HepG2 (cell line): ENCODE results near the gene MPIG6B. TPM values are rescaled to one million over a fixed set of nuclear protein-coding genes. Genes with fewer than 3 reads are reported as not detected.

ENCODE experiments used
- ATAC-seq: fragments of 200-7000 bp; cut with Tn5 transposase; 3 replicates; pipeline ENCODE4 v1.9.1; 2020; ENCODE audit warnings: mild to moderate bottlenecking, moderate library complexity
- BruUV-seq: library from RNA; stranded (reverse); fragments of 400-500 nt; replicated peaks from 2 replicates; lab custom pipeline; 2021; lab: Mats Ljungman, UMichigan
- CTCF ChIA-PET: fragments of 300-600 bp; formaldehyde crosslinking; extraction: SDS; loops from one replicate; lab custom pipeline; 2021; ENCODE audit warnings: low total read pairs, inconsistent platforms, low intra/inter-chr PET ratio; lab: Yijun Ruan, JAX
- POLR2A ChIA-PET: fragments of 350-600 bp; sonication (Branson Sonifier 250); formaldehyde crosslinking; loops from one replicate; lab custom pipeline; 2020; ENCODE audit warnings: antibody characterized with exemption, inconsistent platforms; lab: Yijun Ruan, JAX
- DNase-seq: peaks from one replicate; pipeline ENCODE4 v3.0.0-alpha.2; 2015; ENCODE audit warnings: low spot score
- FAIRE-seq: peaks from 3 replicates; lab custom pipeline; 2011; peaks lifted over from hg19 to GRCh38; lab: Jason Lieb, UNC
- H2AFZ ChIP-seq: one replicate; pipeline ENCODE4 v1.6.1; 2011; ENCODE audit warnings: low read length, inconsistent platforms
- H3K27ac ChIP-seq: fragments of 300-600 bp; 3 replicates; pipeline ENCODE4 v1.8.0; 2011; ENCODE audit warnings: mixed run types, mild to moderate bottlenecking, mixed read lengths, low read length, inconsistent platforms; ENCODE audit not compliant: insufficient read depth; ENCODE audit errors: extremely low read length
- H3K27me3 ChIP-seq, 2 experiments: fragments of 200-600 bp in 1 of 2; 2 replicates in 1 of 2; 3 replicates in 1 of 2; pipeline versions ENCODE4 v1.6.0 to v1.8.0; 2011; ENCODE audit warnings: low read length in 2 of 2, mild to moderate bottlenecking in 2 of 2, moderate library complexity in 2 of 2, inconsistent platforms in 1 of 2; ENCODE audit not compliant: insufficient read depth in 2 of 2, control insufficient read depth in 1 of 2
- H3K36me3 ChIP-seq, 2 experiments: fragments of 200-600 bp in 1 of 2; replicated peaks in 1 of 2; 2 replicates in 1 of 2; 3 replicates in 1 of 2; pipeline versions ENCODE4 v1.5.1 to v1.8.0; 2011; ENCODE audit warnings: low read length in 2 of 2, inconsistent platforms in 1 of 2; ENCODE audit not compliant: insufficient read depth in 2 of 2, control insufficient read depth in 1 of 2
- H3K4me1 ChIP-seq: 2 replicates; pipeline ENCODE4 v1.5.1; 2012; ENCODE audit warnings: low read length, inconsistent platforms; ENCODE audit not compliant: insufficient read depth
- H3K4me2 ChIP-seq: 2 replicates; pipeline ENCODE4 v1.6.0; 2011; ENCODE audit warnings: low read depth, low read length, inconsistent platforms
- H3K4me3 ChIP-seq, 3 experiments: fragments of 200-600 bp in 1 of 3; sonication (generic), shearing (Covaris generic) in 1 of 3; replicated peaks in 1 of 3; 2 replicates each; pipeline ENCODE4 v1.5.1; 2011 to 2016; ENCODE audit warnings: low read length in 3 of 3, inconsistent platforms in 2 of 3, low read depth in 2 of 3, mild to moderate bottlenecking in 2 of 3, control low read depth in 1 of 3, mixed read lengths in 1 of 3; ENCODE audit not compliant: insufficient read depth in 1 of 3
- H3K79me2 ChIP-seq: one replicate; pipeline ENCODE4 v1.6.1; 2011; ENCODE audit warnings: low read length, inconsistent platforms; ENCODE audit not compliant: insufficient read depth
- H3K9ac ChIP-seq: 2 replicates; pipeline ENCODE4 v1.6.0; 2011; ENCODE audit warnings: mild to moderate bottlenecking, low read depth, low read length, inconsistent platforms; ENCODE audit not compliant: insufficient read depth
- H3K9me3 ChIP-seq: 2 replicates; pipeline ENCODE4 v1.5.1; 2012; ENCODE audit warnings: mild to moderate bottlenecking, low read length
- H4K20me1 ChIP-seq: 2 replicates; pipeline ENCODE4 v1.6.0; 2011; ENCODE audit warnings: inconsistent platforms, mild to moderate bottlenecking, low read length, moderate library complexity; ENCODE audit not compliant: insufficient read depth
- ARID2 ChIP-seq: sonication (generic); formaldehyde crosslinking; IDR thresholded peaks from 2 replicates; pipeline ENCODE4 v1.8.1; 2022; ENCODE audit warnings: mild to moderate bottlenecking, missing genetic modification reagents, borderline replicate concordance
- ARNTL ChIP-seq: sonication (generic); formaldehyde crosslinking; IDR thresholded peaks from 2 replicates; pipeline ENCODE4 v1.4.0; 2020; ENCODE audit warnings: mild to moderate bottlenecking, missing genetic modification reagents
- FOXK2 ChIP-seq: fragments of 450-650 bp; IDR thresholded peaks from 2 replicates; pipeline ENCODE4 v1.6.1; 2016
- GATA4 ChIP-seq: sonication (generic); IDR thresholded peaks from 2 replicates; pipeline ENCODE4 v1.6.1; 2016; ENCODE audit warnings: antibody characterized with exemption, low read depth, borderline replicate concordance
- HMG20B ChIP-seq: conservative IDR thresholded peaks from 2 replicates; pipeline ENCODE4 v1.6.1; 2016; ENCODE audit warnings: missing genetic modification reagents, missing compliant biosample characterization
- KDM4B ChIP-seq: sonication (generic); formaldehyde crosslinking; IDR thresholded peaks from 2 replicates; pipeline ENCODE4 v1.4.0; 2020; ENCODE audit warnings: missing genetic modification reagents
- MEIS1 ChIP-seq: sonication (generic); formaldehyde crosslinking; IDR thresholded peaks from 2 replicates; pipeline ENCODE4 v1.9.0; 2021; ENCODE audit warnings: mild to moderate bottlenecking, missing genetic modification reagents, moderate library complexity, borderline replicate concordance
- MEIS2 ChIP-seq: sonication (generic); formaldehyde crosslinking; IDR thresholded peaks from 2 replicates; pipeline ENCODE4 v1.9.0; 2021; ENCODE audit warnings: mild to moderate bottlenecking, missing genetic modification reagents
- PAF1 ChIP-seq: IDR thresholded peaks from 2 replicates; pipeline ENCODE4 v1.6.1; 2016; ENCODE audit warnings: missing genetic modification reagents, missing compliant biosample characterization
- SMARCE1 ChIP-seq: fragments of 450-650 bp; IDR thresholded peaks from 2 replicates; pipeline ENCODE4 v1.6.1; 2017; ENCODE audit warnings: borderline replicate concordance
- ZNF10 ChIP-seq: sonication (generic); formaldehyde crosslinking; IDR thresholded peaks from 2 replicates; pipeline ENCODE4 v1.4.0; 2020; ENCODE audit warnings: mild to moderate bottlenecking, low read depth, missing genetic modification reagents, borderline replicate concordance
- ZNF20 ChIP-seq: sonication (generic); formaldehyde crosslinking; IDR thresholded peaks from 2 replicates; pipeline ENCODE4 v1.4.0; 2020; ENCODE audit warnings: mild to moderate bottlenecking, moderate library complexity, missing genetic modification reagents
- ZNF253 ChIP-seq: sonication (generic); formaldehyde crosslinking; IDR thresholded peaks from 2 replicates; pipeline ENCODE4 v1.8.0; 2022; ENCODE audit warnings: mild to moderate bottlenecking, missing genetic modification reagents, borderline replicate concordance
- ZNF264 ChIP-seq: sonication (generic); formaldehyde crosslinking; IDR thresholded peaks from 2 replicates; pipeline ENCODE4 v1.4.0; 2020; ENCODE audit warnings: missing genetic modification reagents
- ZNF34 ChIP-seq: sonication (generic); formaldehyde crosslinking; IDR thresholded peaks from 2 replicates; pipeline ENCODE4 v1.4.0; 2020; ENCODE audit warnings: mild to moderate bottlenecking, missing genetic modification reagents, borderline replicate concordance
- ZNF496 ChIP-seq: sonication (generic); formaldehyde crosslinking; IDR thresholded peaks from 2 replicates; pipeline ENCODE4 v1.8.1; 2023; ENCODE audit warnings: mild to moderate bottlenecking, moderate library complexity, missing genetic modification reagents; ENCODE audit not compliant: insufficient replicate concordance
- ZNF570 ChIP-seq: sonication (generic); formaldehyde crosslinking; IDR thresholded peaks from 2 replicates; pipeline ENCODE4 v1.4.0; 2020; ENCODE audit warnings: mild to moderate bottlenecking, missing genetic modification reagents, borderline replicate concordance
- WGBS: methylation state at CpG from one replicate; pipeline ENCODE4 v1.1.6; 2017; ENCODE audit warnings: low lambda C conversion rate; 5-methylcytosine and 5-hydroxymethylcytosine counted together
- in situ Hi-C: cut with HindIII; loops from 2 replicates; pipeline ENCODE4 v1.10.0; 2017; ENCODE audit warnings: low pct_unique_long_range_greater_than_20kb; ENCODE audit not compliant: extremely low pct_ligation_motif_present
- intact Hi-C: fragments of 100-400 bp; cut with micrococcal nuclease; formaldehyde crosslinking; loops from one replicate; pipeline ENCODE4 v1.10.0; 2022; ENCODE audit not compliant: unreplicated experiment
- polyA plus RNA-seq, 8 experiments: library from polyadenylated mRNA; depleted of rRNA in 3 of 8; stranded (reverse) in 7 of 8; unstranded in 1 of 8; fragments of >200 nt; fragmentation: Illumina TruSeq in 4 of 8; extraction: Trizol in 4 of 8; gene quantifications; 2 replicates each; pipeline versions ENCODE4 v1.2.1 to v1.2.3, GENCODE V29; 2011 to 2016; ENCODE audit warnings: low read depth in 4 of 8, missing spikeins in 1 of 8, mixed read lengths in 1 of 8; ENCODE audit not compliant: insufficient read depth in 1 of 8
- total RNA-seq, 5 experiments: library from RNA; depleted of rRNA; stranded (reverse); fragments of >200 nt; fragmentation: Illumina TruSeq; extraction: Trizol; gene quantifications; 2 replicates each; pipeline ENCODE4 v1.2.3, GENCODE V29; 2016; ENCODE audit warnings: low read depth in 1 of 5
- TF ChIP-seq, protein P1 (sequence below): sonication (generic); formaldehyde crosslinking; conservative IDR thresholded peaks from 2 replicates; pipeline ENCODE4 v1.4.0; 2020; ENCODE audit warnings: missing genetic modification reagents
- TF ChIP-seq, protein P2 (sequence below): sonication (generic); formaldehyde crosslinking; IDR thresholded peaks from 2 replicates; pipeline ENCODE4 v1.4.0; 2020; ENCODE audit warnings: missing genetic modification reagents, borderline replicate concordance

MPIG6B gene
- total and polyA plus RNA-seq, 2 of the 13 experiments (the other 11 are each of a cell fraction or from before 2014, with no cell fraction given): not detected

DNA sequence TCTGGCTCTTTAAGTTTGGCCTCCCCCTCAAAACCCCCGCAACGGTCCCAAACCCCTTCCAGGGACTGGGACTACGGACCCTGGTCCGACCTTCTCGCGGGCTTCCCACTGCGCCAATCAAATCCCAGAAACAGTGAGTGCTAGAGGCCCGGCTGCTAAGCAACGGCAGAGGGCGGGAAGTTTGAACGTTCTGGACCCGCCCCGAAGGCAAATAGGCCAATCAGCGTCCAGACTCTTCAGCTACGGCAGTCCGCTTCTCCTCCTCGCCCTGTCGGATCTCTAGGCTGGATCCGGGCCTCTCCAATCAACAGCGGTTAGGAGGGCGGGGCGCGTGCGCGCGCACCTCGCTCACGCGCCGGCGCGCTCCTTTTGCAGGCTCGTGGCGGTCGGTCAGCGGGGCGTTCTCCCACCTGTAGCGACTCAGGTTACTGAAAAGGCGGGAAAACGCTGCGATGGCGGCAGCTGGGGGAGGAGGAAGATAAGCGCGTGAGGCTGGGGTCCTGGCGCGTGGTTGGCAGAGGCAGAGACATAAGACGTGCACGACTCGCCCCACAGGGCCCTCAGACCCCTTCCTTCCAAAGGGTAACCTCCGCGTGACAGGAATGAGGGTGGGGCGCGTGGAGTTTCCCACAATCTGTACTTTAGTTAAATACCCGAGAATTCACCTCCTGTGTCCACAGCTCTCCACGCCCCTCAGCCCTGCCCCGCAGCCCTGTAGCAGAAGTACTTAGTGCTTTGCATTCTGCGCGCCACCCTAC lies 16.6 kb downstream of the MPIG6B start, which contains the start of gene MSH5:
Gene MSH5, plus strand, starts transcription at position 367 of the 758 bp plus-strand sequence. CDS start 462 bp downstream, outside the sequence.
- H3K4me2 ChIP-seq: peak within 1 kb of the TSS; percentile 98
- H3K9me3 ChIP-seq: no peaks in the 10 kb centered on the region
- CTCF ChIA-PET: interaction anchor here (1.7 kb wide), 1 partner anchor 10 kb away, joined by 4 read pairs; the partner anchor contains the start of gene DDAH2
- TSS peak; percentile 47 for BruUV-seq
- WGBS: 11% methylated on average over 49 of the region's 58 CpGs
- peaks cover 50% of the 10 kb centered on the region for H3K4me1 ChIP-seq
- no peak within 1 kb of the TSS for H2AFZ ChIP-seq
- FAIRE-seq (peak; percentile 99), DNase-seq (peak; percentile 100), ATAC-seq (peak; percentile 74)
- peak within 1 kb of the TSS; percentile 98 for H3K9ac ChIP-seq
- in situ Hi-C loops: no loop called here
- peak within 1 kb of the TSS; percentile 44 to 92 (median 92) for H3K4me3 ChIP-seq
- intact Hi-C loops: loop anchor here (1.0 to 5.0 kb wide), 4 partner anchors 38 to 95 kb away; partner anchors contain the start of genes ABHD16A and LSM2
- POLR2A ChIA-PET: interaction anchor here (0.6 to 11.3 kb wide), 37 partner anchors 9 to 1098 kb away, joined by 3 to 279 read pairs (median 21); partner anchors contain the start of genes ABHD16A, APOM, ATF6B and BAG6
- peak within 1 kb of the TSS; percentile 99 for H3K27ac ChIP-seq
- peaks cover 3% of the 10 kb centered on the region; the same call in 1 of the 2 replicates for H4K20me1 ChIP-seq
- H3K36me3 ChIP-seq: peaks cover 0 to 6% of the 10 kb centered on the region in 2 experiments; a peak in 3 of 5 replicates
- H3K79me2 ChIP-seq: peaks cover 22% of the 10 kb centered on the region
- no peaks in the 10 kb centered on the region; a peak in 1 of 5 replicates for H3K27me3 ChIP-seq
- no peak for TF ChIP-seq ZNF10 (CRISPR knock-in tag)
- peak; percentile 95; the same call in 1 of the 2 replicates for TF ChIP-seq ZNF253 (CRISPR knock-in tag)
- TF ChIP-seq MEIS1: peak; percentile 95
- TF ChIP-seq PAF1 (CRISPR knock-in tag): no peak
- no peak for TF ChIP-seq SMARCE1
- TF ChIP-seq ZNF264: no peak; the same call in 1 of the 2 replicates
- TF ChIP-seq, protein P1, sequence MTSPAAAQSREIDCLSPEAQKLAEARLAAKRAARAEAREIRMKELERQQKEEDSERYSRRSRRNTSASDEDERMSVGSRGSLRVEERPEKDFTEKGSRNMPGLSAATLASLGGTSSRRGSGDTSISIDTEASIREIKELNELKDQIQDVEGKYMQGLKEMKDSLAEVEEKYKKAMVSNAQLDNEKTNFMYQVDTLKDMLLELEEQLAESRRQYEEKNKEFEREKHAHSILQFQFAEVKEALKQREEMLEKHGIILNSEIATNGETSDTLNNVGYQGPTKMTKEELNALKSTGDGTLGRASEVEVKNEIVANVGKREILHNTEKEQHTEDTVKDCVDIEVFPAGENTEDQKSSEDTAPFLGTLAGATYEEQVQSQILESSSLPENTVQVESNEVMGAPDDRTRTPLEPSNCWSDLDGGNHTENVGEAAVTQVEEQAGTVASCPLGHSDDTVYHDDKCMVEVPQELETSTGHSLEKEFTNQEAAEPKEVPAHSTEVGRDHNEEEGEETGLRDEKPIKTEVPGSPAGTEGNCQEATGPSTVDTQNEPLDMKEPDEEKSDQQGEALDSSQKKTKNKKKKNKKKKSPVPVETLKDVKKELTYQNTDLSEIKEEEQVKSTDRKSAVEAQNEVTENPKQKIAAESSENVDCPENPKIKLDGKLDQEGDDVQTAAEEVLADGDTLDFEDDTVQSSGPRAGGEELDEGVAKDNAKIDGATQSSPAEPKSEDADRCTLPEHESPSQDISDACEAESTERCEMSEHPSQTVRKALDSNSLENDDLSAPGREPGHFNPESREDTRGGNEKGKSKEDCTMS (CRISPR knock-in tag): no peak
- peak; percentile 95 for TF ChIP-seq ARNTL (CRISPR knock-in tag)
- peak; percentile 52; the same call in 1 of the 2 replicates for TF ChIP-seq ZNF34
- TF ChIP-seq FOXK2: no peak
- TF ChIP-seq ARID2: peak; percentile 99
- TF ChIP-seq MEIS2 (CRISPR knock-in tag): peak; percentile 90; the same call in 1 of the 2 replicates
- no peak for TF ChIP-seq HMG20B
- no peak for TF ChIP-seq KDM4B (CRISPR knock-in tag)
- TF ChIP-seq, protein P2, sequence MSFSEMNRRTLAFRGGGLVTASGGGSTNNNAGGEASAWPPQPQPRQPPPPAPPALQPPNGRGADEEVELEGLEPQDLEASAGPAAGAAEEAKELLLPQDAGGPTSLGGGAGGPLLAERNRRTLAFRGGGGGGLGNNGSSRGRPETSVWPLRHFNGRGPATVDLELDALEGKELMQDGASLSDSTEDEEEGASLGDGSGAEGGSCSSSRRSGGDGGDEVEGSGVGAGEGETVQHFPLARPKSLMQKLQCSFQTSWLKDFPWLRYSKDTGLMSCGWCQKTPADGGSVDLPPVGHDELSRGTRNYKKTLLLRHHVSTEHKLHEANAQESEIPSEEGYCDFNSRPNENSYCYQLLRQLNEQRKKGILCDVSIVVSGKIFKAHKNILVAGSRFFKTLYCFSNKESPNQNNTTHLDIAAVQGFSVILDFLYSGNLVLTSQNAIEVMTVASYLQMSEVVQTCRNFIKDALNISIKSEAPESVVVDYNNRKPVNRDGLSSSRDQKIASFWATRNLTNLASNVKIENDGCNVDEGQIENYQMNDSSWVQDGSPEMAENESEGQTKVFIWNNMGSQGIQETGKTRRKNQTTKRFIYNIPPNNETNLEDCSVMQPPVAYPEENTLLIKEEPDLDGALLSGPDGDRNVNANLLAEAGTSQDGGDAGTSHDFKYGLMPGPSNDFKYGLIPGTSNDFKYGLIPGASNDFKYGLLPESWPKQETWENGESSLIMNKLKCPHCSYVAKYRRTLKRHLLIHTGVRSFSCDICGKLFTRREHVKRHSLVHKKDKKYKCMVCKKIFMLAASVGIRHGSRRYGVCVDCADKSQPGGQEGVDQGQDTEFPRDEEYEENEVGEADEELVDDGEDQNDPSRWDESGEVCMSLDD (CRISPR knock-in tag): peak; percentile 78; the same call in 1 of the 2 replicates
- peak; percentile 98 for TF ChIP-seq ZNF570 (CRISPR knock-in tag)
- TF ChIP-seq GATA4: 0 out of 2 replicates have a peak, but pooled peaks have one; percentile 47
- peak; percentile 91 for TF ChIP-seq ZNF20 (CRISPR knock-in tag)
- TF ChIP-seq ZNF496: peak; percentile 60
